Endothelial cell of umbilical vein (primary cell): ENCODE data around the gene FAM53A. TPM values are rescaled to one million over a fixed set of nuclear protein-coding genes. Genes with fewer than 3 reads are reported as not detected.

Source experiments
- BruUV-seq: library from RNA; stranded (reverse); fragments of 400-500 nt; replicated peaks from 2 replicates; lab custom pipeline; 2021; lab: Mats Ljungman, UMichigan
- CTCF ChIA-PET: fragments of 300-600, 350-600 bp; sonication (Branson Sonifier 250); formaldehyde crosslinking; loops from one replicate; lab custom pipeline; 2021; ENCODE audit warnings: antibody characterized with exemption, inconsistent platforms; lab: Charles Lee
- POLR2A ChIA-PET: fragments of 300-600, 350-600 bp; sonication (Branson Sonifier 250); formaldehyde crosslinking; loops from one replicate; lab custom pipeline; 2021; ENCODE audit warnings: antibody characterized with exemption, inconsistent platforms; lab: Charles Lee
- DNase-seq: peaks from one replicate; pipeline ENCODE4 v3.0.0-alpha.2; 2011; ENCODE audit warnings: low read depth, low spot score
- FAIRE-seq: peaks from 2 replicates; lab custom pipeline; 2011; peaks lifted over from hg19 to GRCh38; lab: Jason Lieb, UNC
- H2AFZ ChIP-seq: 2 replicates; pipeline ENCODE4 v1.6.0; 2012; ENCODE audit warnings: low read depth, low read length, control low read depth, inconsistent platforms
- H3K27ac ChIP-seq: 2 replicates; pipeline ENCODE4 v1.5.1; 2011; ENCODE audit warnings: low read depth, mild to moderate bottlenecking, control low read depth, low read length, moderate library complexity; ENCODE audit not compliant: insufficient read depth
- H3K27me3 ChIP-seq, 2 experiments: 2 replicates each; pipeline versions ENCODE4 v1.6.0 to v1.6.1; 2011; ENCODE audit warnings: low read length in 2 of 2, mixed read lengths in 1 of 2; ENCODE audit not compliant: control insufficient read depth in 2 of 2, insufficient read depth in 2 of 2
- H3K36me3 ChIP-seq, 2 experiments: 2 replicates in 1 of 2; 3 replicates in 1 of 2; pipeline ENCODE4 v1.5.1; 2011; ENCODE audit warnings: low read length in 2 of 2, mild to moderate bottlenecking in 1 of 2, moderate library complexity in 1 of 2; ENCODE audit not compliant: control insufficient read depth in 2 of 2, insufficient read depth in 2 of 2; ENCODE audit errors: extremely low read depth in 1 of 2
- H3K4me1 ChIP-seq: 3 replicates; pipeline ENCODE4 v1.5.1; 2011; ENCODE audit warnings: mild to moderate bottlenecking, low read length; ENCODE audit not compliant: control insufficient read depth, insufficient read depth; ENCODE audit errors: extremely low read depth
- H3K4me2 ChIP-seq: 2 replicates; pipeline ENCODE4 v1.6.1; 2011; ENCODE audit warnings: low read length, control low read depth, mixed read lengths; ENCODE audit not compliant: insufficient read depth
- H3K4me3 ChIP-seq, 3 experiments: fragments of 200-600 bp in 1 of 3; sonication (generic), shearing (Covaris generic) in 1 of 3; replicated peaks in 1 of 3; 2 replicates each; pipeline ENCODE4 v1.5.1; 2011 to 2016; ENCODE audit warnings: control low read depth in 3 of 3, low read length in 3 of 3, mild to moderate bottlenecking in 2 of 3, inconsistent platforms in 1 of 3, low read depth in 1 of 3, moderate library complexity in 1 of 3; ENCODE audit not compliant: insufficient read depth in 1 of 3
- H3K79me2 ChIP-seq: 2 replicates; pipeline ENCODE4 v1.6.0; 2012; ENCODE audit warnings: low read length, inconsistent platforms; ENCODE audit not compliant: control insufficient read depth, insufficient read depth
- H3K9ac ChIP-seq: replicated peaks from 2 replicates; pipeline ENCODE3; 2011; ENCODE audit warnings: low read length, control low read depth; ENCODE audit not compliant: insufficient read depth; ENCODE audit errors: extremely low read depth
- H3K9me1 ChIP-seq: replicated peaks from 3 replicates; pipeline ENCODE4 v1.6.0; 2011; ENCODE audit warnings: mild to moderate bottlenecking, low read length; ENCODE audit not compliant: control insufficient read depth, insufficient read depth; ENCODE audit errors: extremely low read depth
- H3K9me3 ChIP-seq: replicated peaks from 2 replicates; pipeline ENCODE4 v1.5.1; 2012; ENCODE audit warnings: low read length, inconsistent platforms; ENCODE audit not compliant: control insufficient read depth, insufficient read depth
- H4K20me1 ChIP-seq: replicated peaks from 2 replicates; pipeline ENCODE3; 2011; ENCODE audit warnings: mild to moderate bottlenecking, low read length; ENCODE audit not compliant: control insufficient read depth, insufficient read depth; ENCODE audit errors: extremely low read depth
- EZH2 ChIP-seq: IDR thresholded peaks from 2 replicates; pipeline ENCODE4 v1.6.1; 2012; ENCODE audit warnings: borderline replicate concordance, low read depth, mild to moderate bottlenecking, moderate library complexity, low read length, inconsistent platforms; ENCODE audit not compliant: severe bottlenecking
- FOS ChIP-seq: IDR thresholded peaks from 2 replicates; pipeline ENCODE4 v1.6.1; 2011; ENCODE audit warnings: mild to moderate bottlenecking, low read length, moderate library complexity, borderline replicate concordance; ENCODE audit not compliant: insufficient read depth
- GATA2 ChIP-seq: IDR thresholded peaks from 2 replicates; pipeline ENCODE4 v1.7.0; 2011; ENCODE audit warnings: low read depth, mild to moderate bottlenecking, moderate library complexity, mixed read lengths, low read length; ENCODE audit not compliant: insufficient read length, insufficient read depth
- JUN ChIP-seq: IDR thresholded peaks from 2 replicates; pipeline ENCODE4 v1.6.1; 2011; ENCODE audit warnings: borderline replicate concordance, low read depth; ENCODE audit not compliant: insufficient read length, insufficient read depth
- MAX ChIP-seq: IDR thresholded peaks from 2 replicates; pipeline ENCODE4 v1.6.1; 2011; ENCODE audit not compliant: insufficient read depth, insufficient read length
- MYC ChIP-seq: IDR thresholded peaks from one replicate; pipeline ENCODE4 v1.6.1; 2011; ENCODE audit warnings: mild to moderate bottlenecking, low read depth, low read length
- POLR2A ChIP-seq: IDR thresholded peaks from 2 replicates; pipeline ENCODE4 v1.6.1; 2012; ENCODE audit warnings: low read depth, mild to moderate bottlenecking, control low read depth, low read length
- POLR2AphosphoS5 ChIP-seq: IDR thresholded peaks from 2 replicates; pipeline ENCODE4 v1.6.1; 2012; ENCODE audit warnings: low read depth, mild to moderate bottlenecking, control low read depth, low read length, moderate library complexity; ENCODE audit not compliant: insufficient read depth
- dilution Hi-C: fragments of 300-500 bp; cut with MboI; formaldehyde crosslinking; loops from one replicate; pipeline ENCODE4 v1.15.0; 2019; ENCODE audit warnings: low sequenced_read_pairs; ENCODE audit not compliant: extremely low pct_ligation_motif_present
- intact Hi-C: fragments of 100-400 bp; cut with micrococcal nuclease; formaldehyde crosslinking; loops from one replicate; pipeline ENCODE4 v1.10.0; 2022
- polyA plus RNA-seq, 4 experiments: library from polyadenylated mRNA; depleted of rRNA in 3 of 4; stranded (reverse) in 3 of 4; unstranded in 1 of 4; fragments of >200 nt; gene quantifications; 2 replicates each; pipeline versions ENCODE4 v1.2.1 to v1.2.3, GENCODE V29; 2011 to 2012; ENCODE audit warnings: missing spikeins in 1 of 4
- total RNA-seq: library from RNA; stranded (reverse); gene quantifications from 2 replicates; pipeline ENCODE4 v1.2.3, GENCODE V29; 2021
- TF ChIP-seq, protein P1 (sequence below), 2 donors: IDR thresholded peaks; 1 replicate in 1 of 2; 2 replicates in 1 of 2; pipeline ENCODE4 v1.5.1; 2011; ENCODE audit warnings: low read length in 2 of 2, mild to moderate bottlenecking in 2 of 2, moderate library complexity in 2 of 2, control low read depth in 1 of 2, inconsistent platforms in 1 of 2, low read depth in 1 of 2; ENCODE audit not compliant: insufficient read depth in 1 of 2; ENCODE audit errors: extremely low read depth in 1 of 2

Gene FAM53A
- total and polyA plus RNA-seq, 2 donors (not counting 3 experiments of a cell fraction or from before 2014, with no cell fraction given): 1.3 to 1.7 TPM

DNA sequence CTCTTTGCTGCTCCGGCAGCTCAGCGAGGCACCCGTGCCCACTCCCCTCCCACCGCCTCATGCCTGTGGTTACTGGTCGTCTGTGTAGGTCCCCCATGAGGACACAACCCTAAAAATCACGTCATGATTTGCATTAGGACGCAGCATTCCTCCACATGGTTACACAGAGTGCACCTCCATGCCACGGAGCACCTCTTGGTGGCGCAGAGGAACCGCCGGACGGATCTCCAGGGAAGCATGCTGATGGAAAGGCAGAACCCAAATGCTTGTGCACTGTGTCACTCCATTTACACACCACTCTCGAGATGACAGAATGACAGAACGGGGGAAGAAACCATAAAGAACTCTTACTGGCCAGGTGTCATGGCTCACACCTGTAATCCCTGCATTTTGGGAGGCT is 22.4 kb downstream of the FAM53A start:
- Histone ChIP-seq H3K79me2 (no peaks in the 10 kb centered on the region), H4K20me1 (no peaks in the 10 kb centered on the region), H2AFZ (no peak overlapping the region), H3K36me3 (no peaks in the 10 kb centered on the region), H3K9me3 (no peaks in the 10 kb centered on the region), H3K9me1 (no peaks in the 10 kb centered on the region), H3K4me1 (no peaks in the 10 kb centered on the region), H3K27me3 (no peaks in the 10 kb centered on the region), H3K4me2 (no peak overlapping the region), H3K9ac (no peak overlapping the region), H3K27ac (no peak overlapping the region), H3K4me3 (no peak overlapping the region)
- DNase-seq (no peak), FAIRE-seq (no peak)
- TF ChIP-seq POLR2A: no peak
- dilution Hi-C loops: no loop called here
- intact Hi-C loops: no loop called here
- ChIA-PET CTCF (no interaction called here), POLR2A (no interaction called here)
- BruUV-seq: no TSS peak

DNA sequence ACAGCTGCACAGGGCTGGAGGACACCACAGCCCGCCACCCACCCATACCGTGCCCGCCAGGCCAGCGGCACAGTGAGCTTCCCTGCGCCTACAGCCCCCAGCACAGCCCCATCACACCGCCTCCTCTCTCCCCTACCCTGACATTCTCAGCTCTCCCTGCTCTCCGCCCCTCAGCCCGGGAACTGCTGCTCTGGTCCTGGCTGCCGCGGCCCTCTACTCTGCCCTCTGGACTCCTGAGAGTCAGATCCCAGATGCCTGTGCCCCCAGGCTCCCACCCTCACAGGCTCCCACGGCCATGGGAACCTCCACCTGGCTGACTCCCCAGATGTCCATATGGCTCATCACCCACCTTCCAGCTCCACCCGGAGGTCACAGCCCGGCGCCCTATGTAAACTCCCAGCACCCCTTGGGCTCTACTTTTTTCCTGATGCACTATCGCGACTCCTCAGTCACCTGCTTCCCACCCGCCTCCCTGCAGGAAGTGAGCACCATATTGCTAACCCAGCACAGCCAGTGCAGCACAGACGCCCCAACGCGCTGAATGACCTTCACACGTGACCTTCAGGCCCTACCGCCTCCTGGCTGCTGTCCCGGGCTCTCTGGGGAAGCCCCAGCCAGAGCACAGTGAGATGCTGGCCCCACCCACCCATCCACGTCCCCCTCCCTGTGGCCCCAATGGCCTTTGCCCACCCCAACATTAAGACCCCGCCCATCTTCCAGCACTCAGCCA is 23.0 kb downstream of the FAM53A start:
- no peak for DNase-seq
- H3K27ac ChIP-seq: no peak overlapping the region
- no peaks in the 10 kb centered on the region for H3K27me3 ChIP-seq
- TF ChIP-seq JUN (no peak), POLR2AphosphoS5 (no peak), MAX (no peak), POLR2A (no peak), GATA2 (no peak), EZH2 (no peak), MYC (no peak), FOS (no peak)
- TF ChIP-seq, protein P1, sequence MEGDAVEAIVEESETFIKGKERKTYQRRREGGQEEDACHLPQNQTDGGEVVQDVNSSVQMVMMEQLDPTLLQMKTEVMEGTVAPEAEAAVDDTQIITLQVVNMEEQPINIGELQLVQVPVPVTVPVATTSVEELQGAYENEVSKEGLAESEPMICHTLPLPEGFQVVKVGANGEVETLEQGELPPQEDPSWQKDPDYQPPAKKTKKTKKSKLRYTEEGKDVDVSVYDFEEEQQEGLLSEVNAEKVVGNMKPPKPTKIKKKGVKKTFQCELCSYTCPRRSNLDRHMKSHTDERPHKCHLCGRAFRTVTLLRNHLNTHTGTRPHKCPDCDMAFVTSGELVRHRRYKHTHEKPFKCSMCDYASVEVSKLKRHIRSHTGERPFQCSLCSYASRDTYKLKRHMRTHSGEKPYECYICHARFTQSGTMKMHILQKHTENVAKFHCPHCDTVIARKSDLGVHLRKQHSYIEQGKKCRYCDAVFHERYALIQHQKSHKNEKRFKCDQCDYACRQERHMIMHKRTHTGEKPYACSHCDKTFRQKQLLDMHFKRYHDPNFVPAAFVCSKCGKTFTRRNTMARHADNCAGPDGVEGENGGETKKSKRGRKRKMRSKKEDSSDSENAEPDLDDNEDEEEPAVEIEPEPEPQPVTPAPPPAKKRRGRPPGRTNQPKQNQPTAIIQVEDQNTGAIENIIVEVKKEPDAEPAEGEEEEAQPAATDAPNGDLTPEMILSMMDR (IDR thresholded peaks at IDR 0.05; ENCODE audit: extremely low read depth in 1 of 2, insufficient read depth in 1 of 2, low read depth in 1 of 2, low read length in 2 of 2): no peak
- no peak overlapping the region for H2AFZ ChIP-seq
- H3K79me2 ChIP-seq: no peaks in the 10 kb centered on the region
- dilution Hi-C loops: no loop called here
- no peaks in the 10 kb centered on the region for H3K36me3 ChIP-seq
- POLR2A ChIA-PET: no interaction called here
- intact Hi-C loops: no loop called here
- H3K4me2 ChIP-seq: no peak overlapping the region
- no peaks in the 10 kb centered on the region for H3K9me1 ChIP-seq
- BruUV-seq: no TSS peak
- FAIRE-seq: no peak
- CTCF ChIA-PET: no interaction called here
- H3K4me1 ChIP-seq: no peaks in the 10 kb centered on the region
- no peak overlapping the region for H3K4me3 ChIP-seq
- no peaks in the 10 kb centered on the region for H3K9me3 ChIP-seq
- H3K9ac ChIP-seq: no peak overlapping the region
- H4K20me1 ChIP-seq: no peaks in the 10 kb centered on the region
